ENCODE data around the gene SORCS1. TPM values are rescaled to one million over a fixed set of nuclear protein-coding genes. Genes with fewer than 3 reads are reported as not detected.
A peak's percentile ranks its signal among the peaks of the same experiment; 100 is the strongest.

SORCS1 gene
- total and polyA plus RNA-seq, 2 of the 8 experiments (the other 6 are each of a cell fraction or from before 2014, with no cell fraction given) = 4.1 to 4.6 TPM

DNA sequence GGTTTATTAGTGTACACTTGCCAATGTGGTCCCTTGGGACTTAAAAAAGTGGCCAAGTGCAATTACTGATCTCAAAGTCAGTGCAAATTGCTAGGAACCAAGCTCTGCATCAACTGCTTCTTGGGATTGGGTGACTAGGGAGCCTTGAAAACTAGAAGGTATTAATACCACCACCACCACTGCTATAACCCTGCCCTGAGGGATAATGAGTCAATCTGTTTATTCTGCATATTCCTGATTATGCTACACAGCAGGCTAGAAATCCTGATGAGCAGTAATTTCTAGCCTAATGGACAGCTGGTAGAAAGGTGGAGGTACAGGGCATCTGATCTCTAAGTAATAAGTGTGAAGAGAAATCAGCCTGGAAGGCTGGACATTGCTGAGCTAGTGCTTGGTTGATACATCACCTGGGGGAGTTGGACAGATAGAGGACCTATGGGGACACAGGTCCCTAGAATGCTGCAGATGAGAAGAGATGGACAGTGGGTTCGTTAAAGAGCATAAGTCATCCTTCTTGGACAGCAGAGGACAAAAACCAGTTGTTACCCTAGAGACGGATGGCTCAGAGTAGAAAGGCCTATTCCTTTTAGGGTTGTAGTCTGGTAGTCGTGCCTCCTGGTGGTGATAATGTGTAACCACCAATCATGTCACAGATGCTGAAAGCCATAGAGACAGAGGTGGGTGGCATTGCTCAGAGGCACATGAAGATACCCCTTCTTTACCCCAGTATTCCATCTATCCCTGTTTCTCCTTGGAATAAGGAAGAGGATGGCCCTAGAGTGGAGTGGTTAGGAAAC, 554.8 kb downstream of the SORCS1 start (continued):
- TF ChIP-seq, protein P1, sequence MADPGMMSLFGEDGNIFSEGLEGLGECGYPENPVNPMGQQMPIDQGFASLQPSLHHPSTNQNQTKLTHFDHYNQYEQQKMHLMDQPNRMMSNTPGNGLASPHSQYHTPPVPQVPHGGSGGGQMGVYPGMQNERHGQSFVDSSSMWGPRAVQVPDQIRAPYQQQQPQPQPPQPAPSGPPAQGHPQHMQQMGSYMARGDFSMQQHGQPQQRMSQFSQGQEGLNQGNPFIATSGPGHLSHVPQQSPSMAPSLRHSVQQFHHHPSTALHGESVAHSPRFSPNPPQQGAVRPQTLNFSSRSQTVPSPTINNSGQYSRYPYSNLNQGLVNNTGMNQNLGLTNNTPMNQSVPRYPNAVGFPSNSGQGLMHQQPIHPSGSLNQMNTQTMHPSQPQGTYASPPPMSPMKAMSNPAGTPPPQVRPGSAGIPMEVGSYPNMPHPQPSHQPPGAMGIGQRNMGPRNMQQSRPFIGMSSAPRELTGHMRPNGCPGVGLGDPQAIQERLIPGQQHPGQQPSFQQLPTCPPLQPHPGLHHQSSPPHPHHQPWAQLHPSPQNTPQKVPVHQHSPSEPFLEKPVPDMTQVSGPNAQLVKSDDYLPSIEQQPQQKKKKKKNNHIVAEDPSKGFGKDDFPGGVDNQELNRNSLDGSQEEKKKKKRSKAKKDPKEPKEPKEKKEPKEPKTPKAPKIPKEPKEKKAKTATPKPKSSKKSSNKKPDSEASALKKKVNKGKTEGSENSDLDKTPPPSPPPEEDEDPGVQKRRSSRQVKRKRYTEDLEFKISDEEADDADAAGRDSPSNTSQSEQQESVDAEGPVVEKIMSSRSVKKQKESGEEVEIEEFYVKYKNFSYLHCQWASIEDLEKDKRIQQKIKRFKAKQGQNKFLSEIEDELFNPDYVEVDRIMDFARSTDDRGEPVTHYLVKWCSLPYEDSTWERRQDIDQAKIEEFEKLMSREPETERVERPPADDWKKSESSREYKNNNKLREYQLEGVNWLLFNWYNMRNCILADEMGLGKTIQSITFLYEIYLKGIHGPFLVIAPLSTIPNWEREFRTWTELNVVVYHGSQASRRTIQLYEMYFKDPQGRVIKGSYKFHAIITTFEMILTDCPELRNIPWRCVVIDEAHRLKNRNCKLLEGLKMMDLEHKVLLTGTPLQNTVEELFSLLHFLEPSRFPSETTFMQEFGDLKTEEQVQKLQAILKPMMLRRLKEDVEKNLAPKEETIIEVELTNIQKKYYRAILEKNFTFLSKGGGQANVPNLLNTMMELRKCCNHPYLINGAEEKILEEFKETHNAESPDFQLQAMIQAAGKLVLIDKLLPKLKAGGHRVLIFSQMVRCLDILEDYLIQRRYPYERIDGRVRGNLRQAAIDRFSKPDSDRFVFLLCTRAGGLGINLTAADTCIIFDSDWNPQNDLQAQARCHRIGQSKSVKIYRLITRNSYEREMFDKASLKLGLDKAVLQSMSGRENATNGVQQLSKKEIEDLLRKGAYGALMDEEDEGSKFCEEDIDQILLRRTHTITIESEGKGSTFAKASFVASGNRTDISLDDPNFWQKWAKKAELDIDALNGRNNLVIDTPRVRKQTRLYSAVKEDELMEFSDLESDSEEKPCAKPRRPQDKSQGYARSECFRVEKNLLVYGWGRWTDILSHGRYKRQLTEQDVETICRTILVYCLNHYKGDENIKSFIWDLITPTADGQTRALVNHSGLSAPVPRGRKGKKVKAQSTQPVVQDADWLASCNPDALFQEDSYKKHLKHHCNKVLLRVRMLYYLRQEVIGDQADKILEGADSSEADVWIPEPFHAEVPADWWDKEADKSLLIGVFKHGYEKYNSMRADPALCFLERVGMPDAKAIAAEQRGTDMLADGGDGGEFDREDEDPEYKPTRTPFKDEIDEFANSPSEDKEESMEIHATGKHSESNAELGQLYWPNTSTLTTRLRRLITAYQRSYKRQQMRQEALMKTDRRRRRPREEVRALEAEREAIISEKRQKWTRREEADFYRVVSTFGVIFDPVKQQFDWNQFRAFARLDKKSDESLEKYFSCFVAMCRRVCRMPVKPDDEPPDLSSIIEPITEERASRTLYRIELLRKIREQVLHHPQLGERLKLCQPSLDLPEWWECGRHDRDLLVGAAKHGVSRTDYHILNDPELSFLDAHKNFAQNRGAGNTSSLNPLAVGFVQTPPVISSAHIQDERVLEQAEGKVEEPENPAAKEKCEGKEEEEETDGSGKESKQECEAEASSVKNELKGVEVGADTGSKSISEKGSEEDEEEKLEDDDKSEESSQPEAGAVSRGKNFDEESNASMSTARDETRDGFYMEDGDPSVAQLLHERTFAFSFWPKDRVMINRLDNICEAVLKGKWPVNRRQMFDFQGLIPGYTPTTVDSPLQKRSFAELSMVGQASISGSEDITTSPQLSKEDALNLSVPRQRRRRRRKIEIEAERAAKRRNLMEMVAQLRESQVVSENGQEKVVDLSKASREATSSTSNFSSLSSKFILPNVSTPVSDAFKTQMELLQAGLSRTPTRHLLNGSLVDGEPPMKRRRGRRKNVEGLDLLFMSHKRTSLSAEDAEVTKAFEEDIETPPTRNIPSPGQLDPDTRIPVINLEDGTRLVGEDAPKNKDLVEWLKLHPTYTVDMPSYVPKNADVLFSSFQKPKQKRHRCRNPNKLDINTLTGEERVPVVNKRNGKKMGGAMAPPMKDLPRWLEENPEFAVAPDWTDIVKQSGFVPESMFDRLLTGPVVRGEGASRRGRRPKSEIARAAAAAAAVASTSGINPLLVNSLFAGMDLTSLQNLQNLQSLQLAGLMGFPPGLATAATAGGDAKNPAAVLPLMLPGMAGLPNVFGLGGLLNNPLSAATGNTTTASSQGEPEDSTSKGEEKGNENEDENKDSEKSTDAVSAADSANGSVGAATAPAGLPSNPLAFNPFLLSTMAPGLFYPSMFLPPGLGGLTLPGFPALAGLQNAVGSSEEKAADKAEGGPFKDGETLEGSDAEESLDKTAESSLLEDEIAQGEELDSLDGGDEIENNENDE (IDR thresholded peaks at IDR 0.05; ENCODE audit: insufficient replicate concordance, low read length) = no peak
- peak; percentile 61 to 67 for TF ChIP-seq RAD21 (IDR thresholded peaks at IDR 0.05 in 1 of 2, conservative IDR thresholded peaks at IDR 0.05 in 1 of 2; ENCODE audit: low read depth in 2 of 2, low read length in 2 of 2)
